ENCODE measurements around the gene SLC2A6.
A peak's percentile ranks its signal among the peaks of the same experiment; 100 is the strongest.

Gene SLC2A6, protein sequence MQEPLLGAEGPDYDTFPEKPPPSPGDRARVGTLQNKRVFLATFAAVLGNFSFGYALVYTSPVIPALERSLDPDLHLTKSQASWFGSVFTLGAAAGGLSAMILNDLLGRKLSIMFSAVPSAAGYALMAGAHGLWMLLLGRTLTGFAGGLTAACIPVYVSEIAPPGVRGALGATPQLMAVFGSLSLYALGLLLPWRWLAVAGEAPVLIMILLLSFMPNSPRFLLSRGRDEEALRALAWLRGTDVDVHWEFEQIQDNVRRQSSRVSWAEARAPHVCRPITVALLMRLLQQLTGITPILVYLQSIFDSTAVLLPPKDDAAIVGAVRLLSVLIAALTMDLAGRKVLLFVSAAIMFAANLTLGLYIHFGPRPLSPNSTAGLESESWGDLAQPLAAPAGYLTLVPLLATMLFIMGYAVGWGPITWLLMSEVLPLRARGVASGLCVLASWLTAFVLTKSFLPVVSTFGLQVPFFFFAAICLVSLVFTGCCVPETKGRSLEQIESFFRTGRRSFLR

GRCh38 chr9:133478851-133479711 lies at the start of gene SLC2A6:
Gene SLC2A6, minus strand, starts transcription at chr9:133479099. Its CDS starts 40 bp downstream, at chr9:133479059.
- peak; percentile 80 to 90 for DNase-seq
- no peaks in the 10 kb centered on the region for H3K9me3 ChIP-seq
- H3K4me3 ChIP-seq, result peak within 1 kb of the TSS; percentile 54 to 77
- H3K4me1 ChIP-seq, result peaks cover 0 to 23% (median 14%) of the 10 kb centered on the region in 4 donors
- TF ChIP-seq, protein P1, sequence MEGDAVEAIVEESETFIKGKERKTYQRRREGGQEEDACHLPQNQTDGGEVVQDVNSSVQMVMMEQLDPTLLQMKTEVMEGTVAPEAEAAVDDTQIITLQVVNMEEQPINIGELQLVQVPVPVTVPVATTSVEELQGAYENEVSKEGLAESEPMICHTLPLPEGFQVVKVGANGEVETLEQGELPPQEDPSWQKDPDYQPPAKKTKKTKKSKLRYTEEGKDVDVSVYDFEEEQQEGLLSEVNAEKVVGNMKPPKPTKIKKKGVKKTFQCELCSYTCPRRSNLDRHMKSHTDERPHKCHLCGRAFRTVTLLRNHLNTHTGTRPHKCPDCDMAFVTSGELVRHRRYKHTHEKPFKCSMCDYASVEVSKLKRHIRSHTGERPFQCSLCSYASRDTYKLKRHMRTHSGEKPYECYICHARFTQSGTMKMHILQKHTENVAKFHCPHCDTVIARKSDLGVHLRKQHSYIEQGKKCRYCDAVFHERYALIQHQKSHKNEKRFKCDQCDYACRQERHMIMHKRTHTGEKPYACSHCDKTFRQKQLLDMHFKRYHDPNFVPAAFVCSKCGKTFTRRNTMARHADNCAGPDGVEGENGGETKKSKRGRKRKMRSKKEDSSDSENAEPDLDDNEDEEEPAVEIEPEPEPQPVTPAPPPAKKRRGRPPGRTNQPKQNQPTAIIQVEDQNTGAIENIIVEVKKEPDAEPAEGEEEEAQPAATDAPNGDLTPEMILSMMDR (IDR thresholded peaks at IDR 0.05), result no peak
- no peaks in the 10 kb centered on the region for H3K27me3 ChIP-seq
- H3K36me3 ChIP-seq, result no peaks in the 10 kb centered on the region
- peak within 1 kb of the TSS; percentile 36 to 61 for H3K27ac ChIP-seq
- intact Hi-C loops (cut with DNase I; ENCODE audit: low total_unique reads), result no loop called here

GRCh38 chr9:133528001-133528875 lies 49.3 kb upstream of the SLC2A6 start:
- Histone ChIP-seq H3K27me3 (peaks cover 0 to 82% of the 10 kb centered on the region in 2 donors), H3K4me3 (no peak overlapping the region), H3K9me3 (no peaks in the 10 kb centered on the region), H3K36me3 (no peaks in the 10 kb centered on the region), H3K27ac (no peak overlapping the region), H3K4me1 (peaks cover 0 to 20% (median 15%) of the 10 kb centered on the region in 4 donors)
- no peak for DNase-seq
- TF ChIP-seq, protein P1 (IDR thresholded peaks at IDR 0.05), result no peak
- intact Hi-C loops (cut with DNase I; ENCODE audit: low total_unique reads), result no loop called here

DNA sequence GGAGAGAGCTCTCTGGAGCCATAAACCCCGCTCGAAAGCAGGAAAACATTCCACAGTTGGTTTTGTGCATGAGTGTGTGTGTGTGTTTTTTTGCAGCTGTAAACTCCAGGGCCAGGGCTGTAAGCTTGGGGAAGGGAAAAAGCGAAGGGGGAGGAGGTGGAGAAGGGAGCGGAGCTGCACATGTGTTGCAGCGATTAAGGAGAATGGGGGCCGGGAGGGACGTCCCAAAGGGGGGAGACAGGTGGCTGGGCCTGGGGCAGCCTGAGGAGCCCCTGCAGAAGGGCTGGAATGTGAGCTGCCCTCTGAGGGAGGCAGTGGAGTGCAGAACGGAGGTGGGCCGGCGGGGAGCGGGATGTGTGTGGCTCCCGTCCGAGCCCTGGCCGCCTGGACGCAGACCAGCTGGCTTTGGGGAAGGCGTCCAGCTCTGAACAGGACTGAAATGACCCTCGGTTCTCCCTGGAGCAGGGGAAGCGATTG lies 48.6 kb upstream of the SLC2A6 start:
- Histone ChIP-seq H3K36me3 (no peaks in the 10 kb centered on the region), H3K9me3 (no peaks in the 10 kb centered on the region), H3K4me3 (no peak overlapping the region), H3K27me3 (peaks cover 0 to 76% of the 10 kb centered on the region in 2 donors), H3K27ac (no peak overlapping the region), H3K4me1 (peaks cover 0 to 20% (median 15%) of the 10 kb centered on the region in 4 donors)
- DNase-seq, result no peak
- intact Hi-C loops (cut with DNase I; ENCODE audit: low total_unique reads), result no loop called here
- TF ChIP-seq, protein P1 (IDR thresholded peaks at IDR 0.05), result no peak

DNA sequence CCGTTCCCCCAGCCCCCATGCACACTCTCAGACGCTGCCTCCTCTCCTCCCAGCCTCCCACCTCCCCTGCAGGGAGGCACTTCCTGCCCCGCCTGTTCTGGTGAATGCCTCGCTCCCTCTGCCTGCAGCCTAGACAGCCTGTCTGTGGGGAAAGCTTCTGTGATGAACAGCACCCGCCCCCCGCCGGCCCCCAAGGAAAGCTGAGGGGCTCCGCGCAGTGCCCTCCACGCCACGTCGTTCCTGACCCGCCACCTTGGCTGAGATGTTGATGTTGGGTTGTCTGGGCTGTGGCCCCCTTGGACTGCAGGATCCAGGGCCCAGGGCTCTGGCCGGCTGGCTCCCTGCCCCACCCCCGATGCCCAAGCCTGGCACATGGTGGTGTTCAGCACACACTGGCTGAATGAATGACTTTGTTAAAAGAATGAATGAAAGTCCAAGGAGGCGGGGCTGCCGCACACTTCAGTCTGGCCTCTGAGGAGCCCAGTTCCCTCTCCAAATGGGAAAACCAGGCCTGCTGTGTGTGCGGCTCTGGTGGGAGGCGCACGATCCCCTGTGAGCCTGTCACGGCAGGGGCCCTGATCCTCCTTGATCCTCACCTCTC lies 47.9 kb upstream of the SLC2A6 start:
- DNase-seq, result no peak
- Histone ChIP-seq H3K27me3 (peaks cover 0 to 72% of the 10 kb centered on the region in 2 donors), H3K27ac (no peak overlapping the region), H3K4me1 (peaks cover 0 to 20% (median 15%) of the 10 kb centered on the region in 4 donors), H3K9me3 (no peaks in the 10 kb centered on the region), H3K36me3 (no peaks in the 10 kb centered on the region), H3K4me3 (no peak overlapping the region)
- TF ChIP-seq, protein P1 (IDR thresholded peaks at IDR 0.05), result no peak
- intact Hi-C loops (cut with DNase I; ENCODE audit: low total_unique reads), result no loop called here

Measured in tibial artery (tissue), 4 donors.